Activated naive CD8-positive, alpha-beta T cell treated with anti-CD3 and anti-CD28 coated beads, Interleukin-2, amount 10 ng/mL, durations not matched to agents 7 days and 5 days (primary cell): ENCODE results near the gene NSD2. TPM values are rescaled to one million over a fixed set of nuclear protein-coding genes. Genes with fewer than 3 reads are reported as not detected.

Experiments
- ATAC-seq: fragments of 150-1000 bp; cut with Tn5 transposase; one replicate; pipeline ENCODE4 v1.10.0; 2021; ENCODE audit warnings: low read depth, moderate library complexity
- POLR2A ChIA-PET: fragments of 350-600 bp; sonication (Branson Sonifier 250); formaldehyde crosslinking; loops from one replicate; lab custom pipeline; 2021; ENCODE audit warnings: antibody characterized with exemption; lab: Charles Lee
- DNase-seq: peaks from one replicate; pipeline ENCODE4 v3.0.0; 2021
- H3K27ac Mint-ChIP-seq: one replicate; pipeline ENCODE4 v1.8.0; 2022; ENCODE audit warnings: mild to moderate bottlenecking, mixed read lengths
- H3K27me3 Mint-ChIP-seq: one replicate; pipeline ENCODE4 v1.8.0; 2022; ENCODE audit warnings: mild to moderate bottlenecking, moderate library complexity, mixed read lengths
- H3K36me3 Mint-ChIP-seq: one replicate; pipeline ENCODE4 v1.8.0; 2021; ENCODE audit warnings: mild to moderate bottlenecking, mixed read lengths
- H3K4me1 Mint-ChIP-seq: one replicate; pipeline ENCODE4 v1.8.0; 2021; ENCODE audit warnings: mixed read lengths
- H3K4me3 Mint-ChIP-seq: one replicate; pipeline ENCODE4 v1.8.0; 2022; ENCODE audit warnings: mild to moderate bottlenecking, moderate library complexity, mixed read lengths
- H3K9me3 Mint-ChIP-seq: one replicate; pipeline ENCODE4 v1.8.0; 2021; ENCODE audit warnings: mixed read lengths
- total RNA-seq, 2 experiments: library from RNA; stranded (reverse); gene quantifications; one replicate each; pipeline ENCODE4 v1.2.3, GENCODE V29; 2021

NSD2 gene
- total RNA-seq, 2 experiments from 2014 or later: 218 to 231 TPM

GRCh38 chr4:1862055-1862911 is 8.9 kb upstream of the NSD2 start:
- POLR2A ChIA-PET: interaction anchor here (0.6 to 3.4 kb wide), 10 partner anchors 8 to 516 kb away, joined by 3 to 32 read pairs (median 4); partner anchors contain the start of genes NSD2, SLBP, TACC3 and TMEM129
- peak overlapping the region; percentile 95 for H3K27ac Mint-ChIP-seq
- no peaks in the 10 kb centered on the region for H3K27me3 Mint-ChIP-seq
- peak; percentile 64 for DNase-seq
- peaks cover 2% of the 10 kb centered on the region for H3K36me3 Mint-ChIP-seq
- H3K4me1 Mint-ChIP-seq: peaks cover 24% of the 10 kb centered on the region
- H3K9me3 Mint-ChIP-seq: no peaks in the 10 kb centered on the region
- ATAC-seq: peak; percentile 78
- peak overlapping the region; percentile 88 for H3K4me3 Mint-ChIP-seq

GRCh38 chr4:1862961-1863296 is 8.3 kb upstream of the NSD2 start:
- Mint-ChIP-seq H3K4me1 (peaks cover 20% of the 10 kb centered on the region), H3K27ac (peak overlapping the region; percentile 95), H3K36me3 (peaks cover 2% of the 10 kb centered on the region), H3K27me3 (no peaks in the 10 kb centered on the region), H3K9me3 (no peaks in the 10 kb centered on the region), H3K4me3 (peak overlapping the region; percentile 88)
- DNase-seq (no peak), ATAC-seq (no peak)
- POLR2A ChIA-PET: interaction anchor here (0.6 to 1.4 kb wide), 6 partner anchors 10 to 516 kb away, joined by 3 to 5 read pairs (median 4); partner anchors contain the start of genes TACC3 and TMEM129

- peak overlapping the region; percentile 95 for H3K27ac Mint-ChIP-seq
- peak overlapping the region; percentile 88 for H3K4me3 Mint-ChIP-seq
- peaks cover 2% of the 10 kb centered on the region for H3K36me3 Mint-ChIP-seq
- no peaks in the 10 kb centered on the region for H3K27me3 Mint-ChIP-seq
- peak; percentile 37 for ATAC-seq
- H3K4me1 Mint-ChIP-seq: peaks cover 20% of the 10 kb centered on the region
- DNase-seq: peak; percentile 43
- POLR2A ChIA-PET: interaction anchor here (0.7 to 1.4 kb wide), 4 partner anchors 9 to 142 kb away, joined by 3 to 5 read pairs (median 4); partner anchors contain the start of genes TACC3 and TMEM129
- H3K9me3 Mint-ChIP-seq: no peaks in the 10 kb centered on the region
Observed at GRCh38 chr4:1863297-1864033, 7.7 kb upstream of the NSD2 start.

GRCh38 chr4:1864076-1865008 is 6.9 kb upstream of the NSD2 start:
- no peak overlapping the region for H3K4me3 Mint-ChIP-seq
- H3K36me3 Mint-ChIP-seq: peaks cover 2% of the 10 kb centered on the region
- ATAC-seq: no peak
- H3K4me1 Mint-ChIP-seq: peaks cover 20% of the 10 kb centered on the region
- H3K9me3 Mint-ChIP-seq: no peaks in the 10 kb centered on the region
- POLR2A ChIA-PET: interaction anchor here (0.5 kb wide), 1 partner anchor 42 kb away, joined by 4 read pairs; no protein-coding TSS in a partner anchor
- no peak for DNase-seq
- H3K27me3 Mint-ChIP-seq: no peaks in the 10 kb centered on the region
- peak overlapping the region; percentile 54 for H3K27ac Mint-ChIP-seq

- H3K27me3 Mint-ChIP-seq: no peaks in the 10 kb centered on the region
- POLR2A ChIA-PET: no interaction called here
- no peak for DNase-seq
- no peak overlapping the region for H3K4me3 Mint-ChIP-seq
- H3K27ac Mint-ChIP-seq: no peak overlapping the region
- peaks cover 2% of the 10 kb centered on the region for H3K36me3 Mint-ChIP-seq
- no peaks in the 10 kb centered on the region for H3K9me3 Mint-ChIP-seq
- peaks cover 24% of the 10 kb centered on the region for H3K4me1 Mint-ChIP-seq
- no peak for ATAC-seq
Observed at GRCh38 chr4:1866189-1866661, 5.0 kb upstream of the NSD2 start.

GRCh38 chr4:1868293-1868692 is 2.9 kb upstream of the NSD2 start:
- no peaks in the 10 kb centered on the region for H3K9me3 Mint-ChIP-seq
- H3K4me3 Mint-ChIP-seq: no peak overlapping the region
- peaks cover 19% of the 10 kb centered on the region for H3K4me1 Mint-ChIP-seq
- peaks cover 3% of the 10 kb centered on the region for H3K36me3 Mint-ChIP-seq
- no peaks in the 10 kb centered on the region for H3K27me3 Mint-ChIP-seq
- POLR2A ChIA-PET: interaction anchor here (1.7 kb wide), 1 partner anchor 12 kb away, joined by 8 read pairs; the partner anchor contains the start of gene LETM1
- ATAC-seq (no peak), DNase-seq (no peak)
- no peak overlapping the region for H3K27ac Mint-ChIP-seq

GRCh38 chr4:1868912-1869311 is 2.3 kb upstream of the NSD2 start:
- H3K36me3 Mint-ChIP-seq: peaks cover 3% of the 10 kb centered on the region
- DNase-seq: no peak
- H3K4me1 Mint-ChIP-seq: peaks cover 18% of the 10 kb centered on the region
- H3K9me3 Mint-ChIP-seq: no peaks in the 10 kb centered on the region
- POLR2A ChIA-PET: interaction anchor here (1.7 kb wide), 1 partner anchor 12 kb away, joined by 8 read pairs; the partner anchor contains the start of gene LETM1
- H3K4me3 Mint-ChIP-seq: no peak overlapping the region
- no peak for ATAC-seq
- no peaks in the 10 kb centered on the region for H3K27me3 Mint-ChIP-seq
- no peak overlapping the region for H3K27ac Mint-ChIP-seq

- Mint-ChIP-seq H3K4me3 (peak overlapping the region; percentile 90), H3K36me3 (peaks cover 11% of the 10 kb centered on the region), H3K27ac (peak overlapping the region; percentile 93), H3K9me3 (no peaks in the 10 kb centered on the region), H3K4me1 (peaks cover 26% of the 10 kb centered on the region), H3K27me3 (no peaks in the 10 kb centered on the region)
- POLR2A ChIA-PET: interaction anchor here (1.0 to 2.0 kb wide), 8 partner anchors 9 to 157 kb away, joined by 3 to 49 read pairs (median 7); partner anchors contain the start of genes LETM1, SLBP, TACC3 and TMEM129
- peak; percentile 1 for ATAC-seq
- no peak for DNase-seq
Observed at GRCh38 chr4:1869530-1870327, 1.5 kb upstream of the NSD2 start.

- POLR2A ChIA-PET: interaction anchor here (1.0 to 2.0 kb wide), 8 partner anchors 10 to 158 kb away, joined by 3 to 49 read pairs (median 7); partner anchors contain the start of genes LETM1, SLBP, TACC3 and TMEM129
- no peaks in the 10 kb centered on the region for H3K27me3 Mint-ChIP-seq
- peaks cover 28% of the 10 kb centered on the region for H3K4me1 Mint-ChIP-seq
- peak; percentile 69 for ATAC-seq
- peaks cover 12% of the 10 kb centered on the region for H3K36me3 Mint-ChIP-seq
- peak; percentile 91 for DNase-seq
- H3K9me3 Mint-ChIP-seq: no peaks in the 10 kb centered on the region
- peak overlapping the region; percentile 93 for H3K27ac Mint-ChIP-seq
- peak overlapping the region; percentile 90 for H3K4me3 Mint-ChIP-seq
Observed at GRCh38 chr4:1870328-1870577, 940 bp upstream of the NSD2 start.

- H3K27ac Mint-ChIP-seq: no peak overlapping the region
- no peaks in the 10 kb centered on the region for H3K27me3 Mint-ChIP-seq
- H3K9me3 Mint-ChIP-seq: no peaks in the 10 kb centered on the region
- peak; percentile 2 for ATAC-seq
- H3K4me1 Mint-ChIP-seq: peaks cover 33% of the 10 kb centered on the region
- POLR2A ChIA-PET: no interaction called here
- H3K36me3 Mint-ChIP-seq: peaks cover 12% of the 10 kb centered on the region
- no peak overlapping the region for H3K4me3 Mint-ChIP-seq
- DNase-seq: peak; percentile 74
Observed at GRCh38 chr4:1871471-1872021, 353 bp downstream of the NSD2 start.

GRCh38 chr4:1872870-1873269 is 1.7 kb downstream of the NSD2 start:
- POLR2A ChIA-PET: interaction anchor here (1.6 to 1.7 kb wide), 2 partner anchors 10 to 17 kb away, joined by 4 to 5 read pairs; partner anchors contain the start of gene LETM1
- peak overlapping the region; percentile 99 for H3K27ac Mint-ChIP-seq
- no peaks in the 10 kb centered on the region for H3K27me3 Mint-ChIP-seq
- H3K4me3 Mint-ChIP-seq: peak overlapping the region; percentile 99
- H3K9me3 Mint-ChIP-seq: no peaks in the 10 kb centered on the region
- DNase-seq: no peak
- ATAC-seq: peak; percentile 7
- H3K4me1 Mint-ChIP-seq: peaks cover 41% of the 10 kb centered on the region
- H3K36me3 Mint-ChIP-seq: peaks cover 19% of the 10 kb centered on the region
